ENCODE measurements around the gene ENTPD7.

Gene ENTPD7

GRCh38 chr10:99708428-99709012 is 49.2 kb downstream of the ENTPD7 start:
- Histone ChIP-seq H3K9ac (no peak overlapping the region), H3K4me3 (IDR thresholded peaks at IDR 0.05; ENCODE audit: insufficient read depth, low read depth, low read length) (no peak overlapping the region), H4K20me1 (ENCODE audit: insufficient read depth) (no peaks in the 10 kb centered on the region), H3K4me1 (ENCODE audit: low read depth, poor library complexity, severe bottlenecking) (no peaks in the 10 kb centered on the region), H3K4me2 (no peak overlapping the region), H2AFZ (ENCODE audit: low read depth) (no peak overlapping the region), H3K36me3 (ENCODE audit: insufficient read depth) (no peaks in the 10 kb centered on the region), H3K27ac (no peak overlapping the region), H3K79me2 (ENCODE audit: insufficient read depth, low read depth) (no peaks in the 10 kb centered on the region), H3K27me3 (ENCODE audit: insufficient read depth, low read depth) (no peaks in the 10 kb centered on the region)
- TF ChIP-seq, protein P1, sequence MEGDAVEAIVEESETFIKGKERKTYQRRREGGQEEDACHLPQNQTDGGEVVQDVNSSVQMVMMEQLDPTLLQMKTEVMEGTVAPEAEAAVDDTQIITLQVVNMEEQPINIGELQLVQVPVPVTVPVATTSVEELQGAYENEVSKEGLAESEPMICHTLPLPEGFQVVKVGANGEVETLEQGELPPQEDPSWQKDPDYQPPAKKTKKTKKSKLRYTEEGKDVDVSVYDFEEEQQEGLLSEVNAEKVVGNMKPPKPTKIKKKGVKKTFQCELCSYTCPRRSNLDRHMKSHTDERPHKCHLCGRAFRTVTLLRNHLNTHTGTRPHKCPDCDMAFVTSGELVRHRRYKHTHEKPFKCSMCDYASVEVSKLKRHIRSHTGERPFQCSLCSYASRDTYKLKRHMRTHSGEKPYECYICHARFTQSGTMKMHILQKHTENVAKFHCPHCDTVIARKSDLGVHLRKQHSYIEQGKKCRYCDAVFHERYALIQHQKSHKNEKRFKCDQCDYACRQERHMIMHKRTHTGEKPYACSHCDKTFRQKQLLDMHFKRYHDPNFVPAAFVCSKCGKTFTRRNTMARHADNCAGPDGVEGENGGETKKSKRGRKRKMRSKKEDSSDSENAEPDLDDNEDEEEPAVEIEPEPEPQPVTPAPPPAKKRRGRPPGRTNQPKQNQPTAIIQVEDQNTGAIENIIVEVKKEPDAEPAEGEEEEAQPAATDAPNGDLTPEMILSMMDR (conservative IDR thresholded peaks at IDR 0.05; ENCODE audit: low read depth, low read length): no peak

DNA sequence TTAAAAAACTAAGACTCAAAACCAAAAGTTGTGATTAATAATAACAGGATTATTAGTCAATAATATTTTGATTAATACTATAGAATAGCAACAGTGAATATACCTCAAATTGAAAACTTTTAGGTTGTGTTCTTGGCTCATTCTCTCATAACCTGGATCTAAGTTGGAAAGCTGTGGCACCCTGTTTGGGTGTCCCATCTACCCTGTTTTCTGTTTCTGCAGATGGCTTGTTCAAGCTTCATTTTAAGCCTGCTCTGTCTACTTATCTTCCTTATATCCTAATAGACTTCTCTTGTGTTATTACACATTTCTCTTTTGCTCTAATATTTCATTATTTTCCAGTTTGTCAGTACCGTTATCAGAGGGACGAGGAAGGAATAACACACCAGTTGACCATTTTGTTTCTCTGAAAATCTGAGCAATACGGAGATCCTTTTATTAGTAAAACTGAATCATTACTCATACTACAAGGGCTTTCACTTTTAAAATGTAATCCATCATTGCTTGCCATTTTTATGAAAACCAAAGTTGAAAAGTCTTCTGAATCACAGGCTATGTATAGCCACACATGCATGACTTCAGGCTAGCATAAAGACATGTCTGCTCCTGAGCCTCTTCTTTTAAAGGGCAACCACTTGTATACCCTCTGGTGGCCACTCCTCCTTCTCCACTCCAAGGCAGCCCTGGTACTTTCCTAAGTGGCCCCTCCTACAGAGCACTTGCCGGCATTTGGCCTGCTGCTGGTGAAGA is 50.3 kb downstream of the ENTPD7 start:
- Histone ChIP-seq H3K4me2 (no peak overlapping the region), H3K79me2 (ENCODE audit: insufficient read depth, low read depth) (no peaks in the 10 kb centered on the region), H3K36me3 (ENCODE audit: insufficient read depth) (no peaks in the 10 kb centered on the region), H3K9ac (no peak overlapping the region), H2AFZ (ENCODE audit: low read depth) (no peak overlapping the region), H3K4me3 (IDR thresholded peaks at IDR 0.05; ENCODE audit: insufficient read depth, low read depth, low read length) (no peak overlapping the region), H3K27me3 (ENCODE audit: insufficient read depth, low read depth) (no peaks in the 10 kb centered on the region), H3K4me1 (ENCODE audit: low read depth, poor library complexity, severe bottlenecking) (no peaks in the 10 kb centered on the region), H4K20me1 (ENCODE audit: insufficient read depth) (no peaks in the 10 kb centered on the region), H3K27ac (no peak overlapping the region)
- TF ChIP-seq, protein P1 (conservative IDR thresholded peaks at IDR 0.05; ENCODE audit: low read depth, low read length): no peak

- H3K27me3 ChIP-seq (ENCODE audit: insufficient read depth, low read depth): no peaks in the 10 kb centered on the region
Measured at GRCh38 chr10:99711129-99711719, 51.9 kb downstream of the ENTPD7 start.

GRCh38 chr10:99714446-99714845 is 55.1 kb downstream of the ENTPD7 start:
- no peaks in the 10 kb centered on the region for H3K27me3 ChIP-seq (ENCODE audit: insufficient read depth, low read depth)
- H4K20me1 ChIP-seq (ENCODE audit: insufficient read depth): no peaks in the 10 kb centered on the region
- TF ChIP-seq, protein P1 (conservative IDR thresholded peaks at IDR 0.05; ENCODE audit: low read depth, low read length): no peak
- no peak overlapping the region for H3K27ac ChIP-seq
- no peak overlapping the region for H3K9ac ChIP-seq
- no peaks in the 10 kb centered on the region for H3K79me2 ChIP-seq (ENCODE audit: insufficient read depth, low read depth)
- H3K4me2 ChIP-seq: no peak overlapping the region
- H3K4me1 ChIP-seq (ENCODE audit: low read depth, poor library complexity, severe bottlenecking): no peaks in the 10 kb centered on the region
- no peak overlapping the region for H2AFZ ChIP-seq (ENCODE audit: low read depth)
- no peak overlapping the region for H3K4me3 ChIP-seq (IDR thresholded peaks at IDR 0.05; ENCODE audit: insufficient read depth, low read depth, low read length)
- H3K36me3 ChIP-seq (ENCODE audit: insufficient read depth): no peaks in the 10 kb centered on the region

More at GRCh38 chr10:99711129-99711719, 51.9 kb downstream of the ENTPD7 start:
- Histone ChIP-seq H3K27ac (no peak overlapping the region), H3K79me2 (ENCODE audit: insufficient read depth, low read depth) (no peaks in the 10 kb centered on the region), H4K20me1 (ENCODE audit: insufficient read depth) (no peaks in the 10 kb centered on the region), H3K4me2 (no peak overlapping the region), H3K4me1 (ENCODE audit: low read depth, poor library complexity, severe bottlenecking) (no peaks in the 10 kb centered on the region), H2AFZ (ENCODE audit: low read depth) (no peak overlapping the region), H3K36me3 (ENCODE audit: insufficient read depth) (no peaks in the 10 kb centered on the region), H3K9ac (no peak overlapping the region), H3K4me3 (IDR thresholded peaks at IDR 0.05; ENCODE audit: insufficient read depth, low read depth, low read length) (no peak overlapping the region)
- TF ChIP-seq, protein P1 (conservative IDR thresholded peaks at IDR 0.05; ENCODE audit: low read depth, low read length): peak; percentile 74
